H1 (cell line): ENCODE data around the gene CGB3. TPM values are rescaled to one million over a fixed set of nuclear protein-coding genes. Genes with fewer than 3 reads are reported as not detected.
A peak's percentile ranks its signal among the peaks of the same experiment; 100 is the strongest.

Source experiments
- CTCF ChIA-PET: fragments of 300-600 bp; sonication (Branson Sonifier 250); formaldehyde crosslinking; loops from one replicate; lab custom pipeline; 2021; ENCODE audit not compliant: partially characterized antibody; lab: Charles Lee
- POLR2A ChIA-PET: fragments of 300-600 bp; sonication (Branson Sonifier 250); formaldehyde crosslinking; loops from one replicate; lab custom pipeline; 2021; ENCODE audit warnings: inconsistent platforms; ENCODE audit not compliant: partially characterized antibody; lab: Charles Lee
- DNase-seq, 2 experiments: peaks; one replicate each; pipeline versions ENCODE4 v3.0.0 to v3.0.0-alpha.2; 2010 to 2022; ENCODE audit warnings: low spot score in 2 of 2, low read depth in 1 of 2, mixed read lengths in 1 of 2
- FAIRE-seq: peaks from 2 replicates; lab custom pipeline; 2011; peaks lifted over from hg19 to GRCh38; lab: Jason Lieb, UNC
- H2AFZ ChIP-seq: 2 replicates; pipeline ENCODE4 v1.8.1; 2012; ENCODE audit warnings: low read length, inconsistent platforms
- H2AK5ac ChIP-seq: 2 replicates; pipeline ENCODE4 v1.6.1; 2013; ENCODE audit warnings: low read depth, low read length
- H2BK120ac ChIP-seq: replicated peaks from 2 replicates; pipeline ENCODE3; 2013; ENCODE audit warnings: low read depth, low read length, inconsistent platforms
- H2BK12ac ChIP-seq: 2 replicates; pipeline ENCODE4 v1.6.1; 2013; ENCODE audit warnings: low read depth, low read length
- H2BK15ac ChIP-seq: 2 replicates; pipeline ENCODE4 v1.6.1; 2013; ENCODE audit warnings: low read length
- H2BK20ac ChIP-seq: 2 replicates; pipeline ENCODE4 v1.6.1; 2013; ENCODE audit warnings: low read length
- H2BK5ac ChIP-seq: 2 replicates; pipeline ENCODE4 v1.6.1; 2013; ENCODE audit warnings: low read depth, low read length
- H3K14ac ChIP-seq: 2 replicates; pipeline ENCODE4 v1.6.1; 2013; ENCODE audit warnings: inconsistent platforms; ENCODE audit not compliant: insufficient read length
- H3K18ac ChIP-seq: 2 replicates; pipeline ENCODE4 v1.6.1; 2013; ENCODE audit warnings: low read length; ENCODE audit errors: extremely low read depth
- H3K23ac ChIP-seq: 2 replicates; pipeline ENCODE4 v1.6.1; 2013; ENCODE audit warnings: inconsistent platforms; ENCODE audit not compliant: insufficient read length
- H3K23me2 ChIP-seq: 2 replicates; pipeline ENCODE4 v1.6.1; 2013; ENCODE audit warnings: low read depth, low read length
- H3K27ac ChIP-seq: 2 replicates; pipeline ENCODE4 v1.6.1; 2011; ENCODE audit warnings: low read depth, low read length, inconsistent platforms
- H3K27me3 ChIP-seq, 4 experiments: replicated peaks in 1 of 4; 1 replicate in 1 of 4; 2 replicates in 3 of 4; pipeline versions ENCODE4 v1.6.1 to v1.8.1; 2011 to 2013; ENCODE audit warnings: low read length in 3 of 4, mild to moderate bottlenecking in 3 of 4, inconsistent platforms in 2 of 4, mixed read lengths in 2 of 4, moderate library complexity in 1 of 4; ENCODE audit not compliant: control insufficient read depth in 3 of 4, insufficient read depth in 3 of 4; ENCODE audit errors: extremely low read depth in 1 of 4
- H3K36me3 ChIP-seq, 4 experiments: 2 replicates each; pipeline versions ENCODE4 v1.6.1 to v1.8.1; 2011 to 2013; ENCODE audit warnings: mild to moderate bottlenecking in 4 of 4, low read length in 3 of 4, moderate library complexity in 2 of 4, control low read depth in 1 of 4, inconsistent platforms in 1 of 4; ENCODE audit not compliant: insufficient read depth in 4 of 4, control insufficient read depth in 2 of 4
- H3K4ac ChIP-seq: replicated peaks from 2 replicates; pipeline ENCODE3; 2013; ENCODE audit warnings: low read length, low read depth, mixed read lengths, inconsistent platforms; ENCODE audit not compliant: insufficient read length
- H3K4me1 ChIP-seq, 4 experiments: replicated peaks in 1 of 4; 1 replicate in 1 of 4; 2 replicates in 3 of 4; pipeline versions ENCODE4 v1.6.1 to v1.8.1; 2011 to 2013; ENCODE audit warnings: low read length in 3 of 4, inconsistent platforms in 2 of 4, mixed read lengths in 1 of 4; ENCODE audit not compliant: insufficient read depth in 4 of 4, control insufficient read depth in 3 of 4
- H3K4me2 ChIP-seq, 2 experiments: 2 replicates each; pipeline versions ENCODE4 v1.6.1 to v1.8.1; 2011 to 2013; ENCODE audit warnings: low read depth in 2 of 2, low read length in 2 of 2, control low read depth in 1 of 2, inconsistent platforms in 1 of 2, mild to moderate bottlenecking in 1 of 2; ENCODE audit not compliant: insufficient read depth in 1 of 2
- H3K4me3 ChIP-seq, 4 experiments: fragments of 200-600, 300-600 bp in 1 of 4; sonication (generic), shearing (Covaris generic), sonication (Bioruptor Twin) in 1 of 4; 2 replicates each; pipeline versions ENCODE4 v1.5.1 to v1.8.1; 2011 to 2016; ENCODE audit warnings: low read length in 4 of 4, low read depth in 3 of 4, control low read depth in 2 of 4, inconsistent platforms in 2 of 4, mild to moderate bottlenecking in 2 of 4, mixed read lengths in 1 of 4, moderate library complexity in 1 of 4; ENCODE audit not compliant: insufficient read depth in 2 of 4; ENCODE audit errors: extremely low read depth in 1 of 4
- H3K56ac ChIP-seq: replicated peaks from 2 replicates; pipeline ENCODE3; 2013; ENCODE audit warnings: low read depth, mild to moderate bottlenecking, mixed read lengths, low read length, inconsistent platforms; ENCODE audit not compliant: insufficient read length
- H3K79me1 ChIP-seq: 2 replicates; pipeline ENCODE4 v1.6.1; 2013; ENCODE audit warnings: low read depth, low read length, control low read depth
- H3K79me2 ChIP-seq, 2 experiments: 2 replicates each; pipeline versions ENCODE4 v1.6.1 to v1.8.1; 2012 to 2013; ENCODE audit warnings: low read length in 2 of 2, mild to moderate bottlenecking in 2 of 2, inconsistent platforms in 1 of 2; ENCODE audit not compliant: insufficient read depth in 2 of 2, control insufficient read depth in 1 of 2
- H3K9ac ChIP-seq, 4 experiments: replicated peaks in 1 of 4; 1 replicate in 1 of 4; 2 replicates in 3 of 4; pipeline versions ENCODE4 v1.6.1 to v1.8.1; 2011 to 2013; ENCODE audit warnings: low read depth in 3 of 4, low read length in 3 of 4, control low read depth in 2 of 4, mild to moderate bottlenecking in 2 of 4, moderate library complexity in 2 of 4, inconsistent platforms in 1 of 4; ENCODE audit errors: extremely low read depth in 1 of 4
- H3K9me3 ChIP-seq, 2 experiments: 2 replicates each; pipeline versions ENCODE4 v1.6.1 to v1.8.1; 2012 to 2013; ENCODE audit warnings: mild to moderate bottlenecking in 2 of 2, moderate library complexity in 2 of 2, control low read depth in 1 of 2, inconsistent platforms in 1 of 2, low read depth in 1 of 2, low read length in 1 of 2, mixed read lengths in 1 of 2; ENCODE audit not compliant: insufficient read depth in 2 of 2
- H4K20me1 ChIP-seq, 2 experiments: replicated peaks in 1 of 2; 2 replicates each; pipeline versions ENCODE3 to v1.8.1; 2011 to 2013; ENCODE audit warnings: inconsistent platforms in 2 of 2, low read length in 2 of 2, mild to moderate bottlenecking in 1 of 2; ENCODE audit not compliant: insufficient read depth in 2 of 2, control insufficient read depth in 1 of 2
- H4K5ac ChIP-seq: 2 replicates; pipeline ENCODE4 v1.6.1; 2013; ENCODE audit warnings: low read length, low read depth, mixed read lengths, inconsistent platforms; ENCODE audit not compliant: insufficient read length
- H4K8ac ChIP-seq: 2 replicates; pipeline ENCODE4 v1.8.0; 2013; ENCODE audit warnings: mild to moderate bottlenecking, moderate library complexity, low read length, inconsistent platforms; ENCODE audit not compliant: insufficient read depth; ENCODE audit errors: extremely low read depth
- H4K91ac ChIP-seq: replicated peaks from 2 replicates; pipeline ENCODE3; 2013; ENCODE audit warnings: low read length, mixed read lengths, inconsistent platforms; ENCODE audit not compliant: insufficient read length
- ATF3 ChIP-seq: IDR thresholded peaks from 2 replicates; pipeline ENCODE4 v1.6.1; 2011; ENCODE audit warnings: low read depth, mild to moderate bottlenecking, low read length; ENCODE audit not compliant: insufficient read depth
- BCL11A ChIP-seq, 2 experiments: IDR thresholded peaks; one replicate each; pipeline ENCODE4 v1.6.1; 2011; ENCODE audit warnings: low read depth in 2 of 2, low read length in 2 of 2, mild to moderate bottlenecking in 2 of 2
- BRCA1 ChIP-seq: IDR thresholded peaks from 2 replicates; pipeline ENCODE4 v1.6.1; 2012; ENCODE audit warnings: low read depth, low read length, improper control_type of control experiment
- CEBPB ChIP-seq: IDR thresholded peaks from 2 replicates; pipeline ENCODE4 v1.6.1; 2012; ENCODE audit warnings: low read depth, low read length
- EZH2 ChIP-seq: fragments of 200-600 bp; sonication (generic); IDR thresholded peaks from 2 replicates; pipeline ENCODE4 v1.7.1; 2012; ENCODE audit warnings: low read depth, mild to moderate bottlenecking, moderate library complexity, low read length, inconsistent platforms; ENCODE audit not compliant: severe bottlenecking
- GTF2F1 ChIP-seq: IDR thresholded peaks from 2 replicates; pipeline ENCODE4 v1.6.1; 2012; ENCODE audit warnings: low read depth, low read length, improper control_type of control experiment, borderline replicate concordance
- POLR2A ChIP-seq, 2 experiments: IDR thresholded peaks; 1 replicate in 1 of 2; 2 replicates in 1 of 2; pipeline ENCODE4 v1.6.1; 2011; ENCODE audit warnings: low read depth in 2 of 2, low read length in 2 of 2, mild to moderate bottlenecking in 2 of 2; ENCODE audit errors: control extremely low read depth in 1 of 2
- RNF2 ChIP-seq: fragments of 200-900, 300-1000 bp; sonication (generic); IDR thresholded peaks from 2 replicates; pipeline ENCODE4 v1.7.1; 2016; ENCODE audit warnings: borderline replicate concordance, low read depth, mild to moderate bottlenecking, antibody characterized with exemption, low read length; ENCODE audit not compliant: poor library complexity, severe bottlenecking; ENCODE audit errors: missing control alignments
- SP4 ChIP-seq: IDR thresholded peaks from 2 replicates; pipeline ENCODE4 v1.6.1; 2012; ENCODE audit warnings: low read length, inconsistent platforms
- TCF12 ChIP-seq: IDR thresholded peaks from 2 replicates; pipeline ENCODE4 v1.6.1; 2011; ENCODE audit warnings: low read depth, mild to moderate bottlenecking, low read length
- TEAD4 ChIP-seq: IDR thresholded peaks from 2 replicates; pipeline ENCODE4 v1.6.1; 2012; ENCODE audit warnings: low read depth, low read length, inconsistent platforms, mixed read lengths
- WGBS, 2 experiments: shearing (Covaris generic) in 1 of 2; methylation state at CpG; one replicate each; pipeline versions ENCODE4 v1.1.6 to v1.1.7; 2013 to 2015; ENCODE audit warnings: low lambda C conversion rate in 2 of 2, mixed read lengths in 2 of 2, inconsistent platforms in 1 of 2, low coverage in 1 of 2, missing lambda C conversion rate in 1 of 2; ENCODE audit not compliant: insufficient replicate concordance in 2 of 2, insufficient coverage in 1 of 2, insufficient read length in 1 of 2; ENCODE audit errors: extremely low coverage in 1 of 2, missing lambda C conversion rate in 1 of 2; 5-methylcytosine and 5-hydroxymethylcytosine counted together
- polyA plus RNA-seq, 7 experiments: library from polyadenylated mRNA; depleted of rRNA in 3 of 7; stranded (reverse) in 5 of 7; unstranded in 2 of 7; fragments of >200 nt in 5 of 7; fragments of 200-250 nt in 2 of 7; gene quantifications; 1 replicate in 5 of 7; 2 replicates in 1 of 7; 4 replicates in 1 of 7; pipeline versions ENCODE4 v1.2.1 to v1.2.3, GENCODE V29; 2011 to 2013; ENCODE audit warnings: missing spikeins in 2 of 7, mixed read lengths in 2 of 7
- total RNA-seq: library from RNA; stranded (reverse); fragmentation: NEBNext Ultra II Directional; extraction: Animal tissue kit (Norgen Biotek cat#: 25700); gene quantifications from 2 replicates; pipeline ENCODE4 v1.2.1, GENCODE V29; 2021

CGB3 gene
- total and polyA plus RNA-seq, 2 of the 8 experiments (the other 6 are each of a cell fraction or from before 2014, with no cell fraction given) = not detected

DNA sequence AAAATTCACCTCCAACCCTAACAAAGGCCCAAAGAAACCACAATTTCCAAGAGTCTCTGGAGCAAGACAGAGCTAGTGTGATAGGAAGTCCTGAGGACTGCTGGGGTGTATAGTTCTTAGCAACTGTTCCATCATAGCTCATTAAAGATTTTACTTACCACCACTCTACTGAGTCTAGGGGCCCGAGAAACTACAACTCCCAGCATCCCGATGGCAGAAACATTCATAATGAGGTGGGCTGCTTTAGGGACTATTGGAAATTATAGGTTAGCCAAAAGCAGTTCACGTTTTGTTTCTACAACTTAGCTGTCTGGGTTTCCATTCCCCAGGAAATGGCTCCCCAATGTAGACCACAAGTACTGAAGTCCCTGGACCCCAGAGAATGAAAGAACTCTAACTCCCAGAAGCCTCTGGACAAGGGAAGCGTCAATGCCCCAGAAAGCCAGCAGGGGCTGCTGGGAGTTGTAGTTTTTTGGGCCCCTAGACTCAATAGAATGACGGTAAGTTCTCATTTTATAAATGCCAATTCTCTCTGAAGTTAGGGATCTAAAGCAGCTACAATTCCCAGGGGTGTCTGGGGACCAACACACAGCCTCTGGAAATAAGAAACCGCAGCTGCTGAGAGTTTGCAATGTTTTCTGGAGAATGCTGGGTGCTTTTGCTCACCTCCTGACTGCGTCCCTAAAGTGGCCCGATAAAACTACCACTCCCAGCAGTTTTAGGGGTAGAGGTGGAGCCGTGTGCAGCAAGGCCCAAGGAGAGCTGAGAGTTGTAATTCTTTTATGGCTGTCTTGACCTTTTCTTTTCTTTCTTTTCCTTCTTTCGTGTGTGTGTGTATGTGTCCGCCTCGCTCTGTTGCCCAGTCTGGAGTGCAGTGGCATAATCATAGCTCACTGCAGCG, 47.9 kb downstream of the CGB3 start:
- Histone ChIP-seq H2AFZ (no peak overlapping the region), H3K27ac (no peak overlapping the region), H2BK12ac (no peak overlapping the region), H3K23ac (no peak overlapping the region), H4K20me1 (peaks cover 0 to 3% of the 10 kb centered on the region in 2 experiments), H3K56ac (no peak overlapping the region), H2BK5ac (no peak overlapping the region), H2BK20ac (no peak overlapping the region), H3K4me1 (no peaks in the 10 kb centered on the region), H3K36me3 (peaks cover 2 to 23% (median 7%) of the 10 kb centered on the region in 4 experiments; a peak in 6 of 8 replicates), H4K8ac (no peak overlapping the region), H3K9me3 (no peaks in the 10 kb centered on the region), H3K79me2 (no peaks in the 10 kb centered on the region), H3K4ac (no peak overlapping the region), H2AK5ac (no peak overlapping the region), H2BK15ac (no peak overlapping the region), H3K23me2 (no peaks in the 10 kb centered on the region), H3K9ac (no peak overlapping the region), H4K91ac (no peak overlapping the region), H4K5ac (no peak overlapping the region), H3K18ac (no peak overlapping the region), H3K27me3 (no peaks in the 10 kb centered on the region), H3K4me2 (no peak overlapping the region), H2BK120ac (no peak overlapping the region), H3K4me3 (no peak overlapping the region), H3K79me1 (no peaks in the 10 kb centered on the region), H3K14ac (no peak overlapping the region)
- CTCF ChIA-PET = interaction anchor here (0.6 to 3.7 kb wide), 14 partner anchors 9 to 189 kb away, joined by 3 to 19 read pairs (median 4); partner anchors contain the start of genes DHDH, GYS1 and RUVBL2
- FAIRE-seq (peak; percentile 65), DNase-seq (peak in 1 of 2 experiments; percentile 72)
- 89% methylated on average over 13 of the region's 13 CpGs; no CpG with 5 or more reads in 1 of the 2 experiments for WGBS, 2 experiments
- POLR2A ChIA-PET = interaction anchor here (0.8 to 5.7 kb wide), 6 partner anchors 8 to 104 kb away, joined by 3 to 56 read pairs (median 4); partner anchors contain the start of genes FTL, GYS1, PPP1R15A and RUVBL2
- TF ChIP-seq CEBPB (no peak), TEAD4 (no peak), RNF2 (no peak), GTF2F1 (no peak), POLR2A (IDR thresholded peaks at IDR 0.05; ENCODE audit: control extremely low read depth in 1 of 2, low read depth in 2 of 2, low read length in 2 of 2) (no peak), BRCA1 (no peak), EZH2 (no peak), SP4 (0 out of 2 replicates have a peak, but pooled peaks have one; percentile 38), TCF12 (no peak), BCL11A (IDR thresholded peaks at IDR 0.05; ENCODE audit: low read depth in 2 of 2, low read length in 2 of 2) (no peak), ATF3 (peak; percentile 62)
